GM12801 (cell line): Measurements from ENCODE around the gene RPS6KA5.

Experiments
- TF ChIP-seq, protein P1 (sequence below): IDR thresholded peaks from one replicate; pipeline ENCODE4 v1.5.1; 2011; ENCODE audit warnings: control low read depth; ENCODE audit not compliant: insufficient read length; ENCODE audit errors: extremely low read depth

RPS6KA5 gene

DNA sequence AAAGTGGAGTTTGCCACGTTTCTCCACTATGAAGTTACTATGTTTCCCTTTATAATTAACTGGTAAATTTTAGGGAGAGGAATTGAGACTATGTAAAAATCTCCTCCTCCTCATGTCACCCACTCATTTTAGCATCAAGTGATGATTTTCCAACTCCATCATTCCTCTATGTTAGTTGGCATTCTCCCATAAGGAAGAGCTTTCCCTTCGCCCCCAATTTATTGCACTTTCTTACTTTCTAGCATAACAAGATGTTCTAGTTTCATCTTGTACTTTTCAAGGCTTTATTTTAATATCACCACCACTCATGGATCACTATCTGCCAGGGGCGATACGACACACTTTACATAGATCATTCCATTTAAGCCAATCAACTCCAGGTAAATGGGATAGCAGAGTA is 97.1 kb downstream of the RPS6KA5 start:
- TF ChIP-seq, protein P1, sequence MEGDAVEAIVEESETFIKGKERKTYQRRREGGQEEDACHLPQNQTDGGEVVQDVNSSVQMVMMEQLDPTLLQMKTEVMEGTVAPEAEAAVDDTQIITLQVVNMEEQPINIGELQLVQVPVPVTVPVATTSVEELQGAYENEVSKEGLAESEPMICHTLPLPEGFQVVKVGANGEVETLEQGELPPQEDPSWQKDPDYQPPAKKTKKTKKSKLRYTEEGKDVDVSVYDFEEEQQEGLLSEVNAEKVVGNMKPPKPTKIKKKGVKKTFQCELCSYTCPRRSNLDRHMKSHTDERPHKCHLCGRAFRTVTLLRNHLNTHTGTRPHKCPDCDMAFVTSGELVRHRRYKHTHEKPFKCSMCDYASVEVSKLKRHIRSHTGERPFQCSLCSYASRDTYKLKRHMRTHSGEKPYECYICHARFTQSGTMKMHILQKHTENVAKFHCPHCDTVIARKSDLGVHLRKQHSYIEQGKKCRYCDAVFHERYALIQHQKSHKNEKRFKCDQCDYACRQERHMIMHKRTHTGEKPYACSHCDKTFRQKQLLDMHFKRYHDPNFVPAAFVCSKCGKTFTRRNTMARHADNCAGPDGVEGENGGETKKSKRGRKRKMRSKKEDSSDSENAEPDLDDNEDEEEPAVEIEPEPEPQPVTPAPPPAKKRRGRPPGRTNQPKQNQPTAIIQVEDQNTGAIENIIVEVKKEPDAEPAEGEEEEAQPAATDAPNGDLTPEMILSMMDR: no peak

DNA sequence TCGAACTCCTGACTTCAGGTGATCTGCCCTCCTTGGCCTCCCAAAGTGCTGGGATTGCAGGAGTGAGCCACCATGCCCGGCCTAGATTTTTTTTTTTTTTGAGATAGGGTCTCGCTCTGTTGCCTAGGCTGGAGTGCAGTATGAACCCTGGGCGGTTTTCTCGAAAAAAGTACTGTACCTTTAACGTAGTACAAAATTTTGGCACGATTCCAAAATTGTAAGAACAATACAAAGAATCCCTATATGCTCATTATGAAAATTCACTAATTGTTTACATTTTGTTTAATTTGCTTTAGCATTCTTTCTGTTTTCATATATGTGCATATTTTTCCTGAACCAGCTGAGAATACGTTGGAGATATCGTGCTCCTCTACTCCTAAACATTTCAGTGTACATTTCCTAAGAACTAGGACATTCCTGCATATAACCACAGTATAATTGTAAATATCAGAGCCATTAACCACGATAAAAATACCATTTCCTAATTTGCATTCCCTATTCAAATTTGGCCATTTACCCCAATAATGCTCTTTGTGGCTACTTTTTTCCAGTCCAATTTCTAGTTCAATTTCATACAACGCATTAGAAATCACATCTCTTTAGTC is 97.8 kb downstream of the RPS6KA5 start:
- TF ChIP-seq, protein P1: no peak

DNA sequence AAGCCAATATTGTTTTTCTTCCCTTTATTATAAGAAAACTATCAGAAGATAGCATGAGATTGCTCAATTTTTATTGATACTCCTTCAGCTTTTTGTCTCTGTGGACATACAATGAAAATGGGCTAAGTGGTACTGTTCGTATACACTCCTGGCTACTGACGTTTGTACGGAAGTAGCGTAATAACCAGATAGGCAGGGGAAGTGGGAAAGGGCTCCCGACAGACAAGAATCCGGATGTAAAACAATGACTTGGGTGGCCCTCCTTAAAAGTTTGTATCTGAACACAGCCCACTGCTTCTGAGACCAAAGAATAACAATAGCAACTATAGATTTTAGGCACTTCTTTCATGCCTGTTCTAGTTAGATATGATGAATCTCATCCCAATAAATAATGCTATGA is 99.6 kb downstream of the RPS6KA5 start:
- TF ChIP-seq, protein P1: no peak

DNA sequence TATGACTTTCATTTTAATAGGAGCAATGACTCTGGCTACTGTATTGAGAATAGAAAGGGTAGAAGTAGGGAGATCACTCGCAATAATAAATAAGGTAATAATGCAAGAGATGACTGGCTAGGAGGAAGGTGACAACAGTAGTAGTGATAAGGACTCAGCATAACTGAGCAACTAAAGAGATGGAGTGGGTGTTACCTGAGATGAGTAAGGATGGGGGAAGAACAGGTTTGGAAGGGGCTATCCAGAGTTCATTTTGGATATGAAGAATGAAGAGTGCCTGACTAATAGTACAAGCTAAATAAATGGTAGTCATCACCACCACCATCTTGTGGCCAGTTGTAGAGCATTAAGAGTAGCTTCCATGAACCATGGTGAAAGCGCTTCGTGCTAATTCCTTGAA is 101.1 kb downstream of the RPS6KA5 start:
- TF ChIP-seq, protein P1: no peak

DNA sequence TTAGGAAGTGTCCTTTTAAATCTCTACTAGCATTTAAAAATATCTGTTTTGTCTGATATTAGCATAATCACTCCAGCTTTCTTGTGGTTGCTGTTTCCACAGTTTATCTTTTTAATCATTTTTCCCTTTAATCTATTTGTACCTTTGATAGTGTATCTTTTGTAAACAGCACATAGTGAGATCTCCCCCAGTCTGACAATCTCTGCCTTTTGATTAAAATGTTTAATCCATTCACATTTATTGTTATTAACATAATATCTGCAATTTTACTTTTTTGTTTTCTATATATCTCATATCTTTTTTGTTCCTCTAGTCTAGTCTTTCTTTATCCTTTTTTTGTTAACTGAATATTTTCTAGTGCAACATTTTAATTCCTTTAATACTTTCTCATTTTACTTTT is 104.2 kb downstream of the RPS6KA5 start:
- TF ChIP-seq, protein P1: no peak

DNA sequence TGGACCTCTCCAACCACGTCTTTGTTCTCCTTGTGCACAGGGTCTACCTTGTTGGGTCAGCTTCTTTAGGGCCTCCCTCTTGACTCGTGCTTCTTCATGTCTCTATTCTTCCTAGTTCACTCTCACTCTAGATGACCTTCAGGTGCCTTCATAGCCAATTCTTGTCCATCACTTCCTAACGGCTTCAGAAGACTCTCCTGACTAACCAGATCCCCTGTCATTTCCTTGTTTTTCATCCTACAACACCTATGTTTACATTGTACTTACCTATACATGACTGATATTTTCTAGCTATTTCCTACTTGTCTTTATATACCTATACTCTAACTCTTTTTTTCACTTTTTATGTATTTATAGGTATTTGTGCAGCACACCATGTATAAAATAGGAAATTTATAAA is 117.1 kb downstream of the RPS6KA5 start:
- TF ChIP-seq, protein P1: no peak

DNA sequence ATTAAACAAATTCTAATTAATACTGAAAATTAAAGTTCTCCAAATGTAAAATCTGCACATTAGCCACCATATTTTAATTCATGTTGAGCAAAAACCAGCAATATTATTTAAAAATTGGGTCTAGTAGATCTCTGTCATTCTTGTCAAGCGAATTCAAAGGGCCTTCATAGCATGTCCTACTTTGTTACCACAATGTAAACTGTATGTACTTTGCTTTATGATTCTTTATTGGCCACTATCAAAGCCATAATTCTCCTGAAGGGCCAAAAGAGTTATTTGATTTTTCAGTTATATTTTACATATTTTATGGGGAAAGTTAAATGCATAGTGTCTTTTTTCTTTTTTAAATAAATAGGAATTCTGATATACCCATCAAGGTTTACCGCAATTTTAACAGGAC is 117.9 kb downstream of the RPS6KA5 start:
- TF ChIP-seq, protein P1: no peak
